ENCODE results near the gene ZNF197. TPM values are rescaled to one million over a fixed set of nuclear protein-coding genes. Genes with fewer than 3 reads are reported as not detected.
A peak's percentile ranks its signal among the peaks of the same experiment; 100 is the strongest.

The ZNF197 gene
- total RNA-seq, 1 experiment from 2014 or later, result 17.5 TPM

DNA sequence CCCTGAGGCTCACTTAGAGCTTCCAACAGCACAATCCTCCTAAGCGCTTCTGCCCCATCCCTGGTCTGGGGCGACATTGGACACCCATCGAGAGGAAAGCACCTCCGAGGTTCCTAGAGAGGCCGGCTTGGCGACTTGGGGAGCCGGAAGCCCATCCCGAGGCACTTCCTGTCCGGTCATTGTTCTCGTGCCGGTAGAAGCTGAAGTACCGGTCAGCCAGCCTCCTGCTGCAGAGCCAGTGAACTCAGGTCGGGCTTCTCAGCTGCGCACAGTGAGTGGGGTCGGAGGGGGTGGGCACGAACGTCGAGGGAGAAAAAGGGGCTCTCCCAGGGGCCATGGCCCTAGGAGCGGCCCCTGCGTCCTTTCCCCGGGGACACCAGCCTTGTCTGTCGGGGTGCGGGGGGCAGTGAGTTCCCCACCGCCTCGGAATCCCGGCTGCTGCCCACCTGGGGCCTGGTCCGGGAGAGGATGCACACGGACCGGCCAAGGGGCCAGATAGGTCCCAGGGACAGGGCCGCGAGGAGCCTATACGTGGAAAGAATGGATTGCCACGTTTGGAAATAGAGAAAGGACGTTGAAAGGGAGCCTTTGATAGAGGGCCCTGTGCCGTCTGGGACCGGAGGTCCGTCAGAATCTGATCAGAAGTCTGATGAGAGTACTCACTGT, 23.9 kb downstream of the ZNF197 start, which contains the start of gene ZNF35:
ZNF35 (plus strand) TSS at position 169 of the 666 bp plus-strand sequence. CDS start 2,336 bp downstream, outside the sequence.
- H3K18ac ChIP-seq (ENCODE audit: insufficient read length, low read depth, low read length), result peak within 1 kb of the TSS; percentile 59
- DNase-seq, result peak; percentile 92
- peak within 1 kb of the TSS; percentile 84 for H3K9ac ChIP-seq (ENCODE audit: extremely low read depth, insufficient read length, low read length)
- peak within 1 kb of the TSS; percentile 89 to 97 (median 97); a peak in 5 of 7 replicates for H3K27ac Mint-ChIP-seq
- H3K27me3 Mint-ChIP-seq (ENCODE audit: low read depth), result no peaks in the 10 kb centered on the region
- H4K91ac ChIP-seq (ENCODE audit: insufficient read length, low read depth, low read length), result no peak within 1 kb of the TSS
- H3K4me3 Mint-ChIP-seq, result peak within 1 kb of the TSS; percentile 92 to 96
- no peak within 1 kb of the TSS for H3T11ph ChIP-seq (ENCODE audit: low read length)
- no peaks in the 10 kb centered on the region for H4K20me1 ChIP-seq (ENCODE audit: control insufficient read depth, insufficient read depth, insufficient read length)
- peaks cover 2% of the 10 kb centered on the region; the same call in 1 of the 2 replicates for H3K79me2 ChIP-seq (ENCODE audit: insufficient read depth, low read length)
- no CpG with 5 or more reads among the region's 37 CpGs for WGBS (ENCODE audit: extremely low coverage, insufficient read length, low lambda C conversion rate)
- H2BK5ac ChIP-seq (ENCODE audit: insufficient read length, low read length), result no peak within 1 kb of the TSS
- TF ChIP-seq, protein P1, sequence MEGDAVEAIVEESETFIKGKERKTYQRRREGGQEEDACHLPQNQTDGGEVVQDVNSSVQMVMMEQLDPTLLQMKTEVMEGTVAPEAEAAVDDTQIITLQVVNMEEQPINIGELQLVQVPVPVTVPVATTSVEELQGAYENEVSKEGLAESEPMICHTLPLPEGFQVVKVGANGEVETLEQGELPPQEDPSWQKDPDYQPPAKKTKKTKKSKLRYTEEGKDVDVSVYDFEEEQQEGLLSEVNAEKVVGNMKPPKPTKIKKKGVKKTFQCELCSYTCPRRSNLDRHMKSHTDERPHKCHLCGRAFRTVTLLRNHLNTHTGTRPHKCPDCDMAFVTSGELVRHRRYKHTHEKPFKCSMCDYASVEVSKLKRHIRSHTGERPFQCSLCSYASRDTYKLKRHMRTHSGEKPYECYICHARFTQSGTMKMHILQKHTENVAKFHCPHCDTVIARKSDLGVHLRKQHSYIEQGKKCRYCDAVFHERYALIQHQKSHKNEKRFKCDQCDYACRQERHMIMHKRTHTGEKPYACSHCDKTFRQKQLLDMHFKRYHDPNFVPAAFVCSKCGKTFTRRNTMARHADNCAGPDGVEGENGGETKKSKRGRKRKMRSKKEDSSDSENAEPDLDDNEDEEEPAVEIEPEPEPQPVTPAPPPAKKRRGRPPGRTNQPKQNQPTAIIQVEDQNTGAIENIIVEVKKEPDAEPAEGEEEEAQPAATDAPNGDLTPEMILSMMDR (conservative IDR thresholded peaks at IDR 0.05), result no peak
- H4K8ac ChIP-seq (replicated peaks; ENCODE audit: insufficient read length, low read depth, low read length), result no peak within 1 kb of the TSS
- H3K27me3 ChIP-seq (ENCODE audit: insufficient read depth, low read length), result no peaks in the 10 kb centered on the region
- no peak within 1 kb of the TSS for H3K27ac ChIP-seq (ENCODE audit: insufficient read length, low read depth, low read length)
- no peak within 1 kb of the TSS for H2BK12ac ChIP-seq (ENCODE audit: insufficient read length, low read depth, low read length)
- H2AK5ac ChIP-seq (ENCODE audit: insufficient read length, low read length), result no peak within 1 kb of the TSS
- H3K23me2 ChIP-seq (ENCODE audit: insufficient read length, low read depth, low read length, poor library complexity, severe bottlenecking), result no peaks in the 10 kb centered on the region
- H3K9me3 Mint-ChIP-seq, result peaks cover 3 to 8% of the 10 kb centered on the region in 2 experiments
- H2BK120ac ChIP-seq (ENCODE audit: low read depth, low read length, poor library complexity, severe bottlenecking), result no peak within 1 kb of the TSS
- no peak within 1 kb of the TSS for H2BK15ac ChIP-seq (ENCODE audit: low read depth, low read length)
- H2BK20ac ChIP-seq (ENCODE audit: low read depth, low read length, poor library complexity, severe bottlenecking), result no peak within 1 kb of the TSS
- H3K4me2 ChIP-seq (ENCODE audit: insufficient read depth, insufficient read length, low read length), result peak within 1 kb of the TSS; percentile 85
- H3K79me1 ChIP-seq (ENCODE audit: insufficient read depth, low read depth, low read length, poor library complexity, severe bottlenecking), result no peaks in the 10 kb centered on the region
- H3K36me3 Mint-ChIP-seq (ENCODE audit: insufficient read depth in 1 of 3, low read depth in 3 of 3), result peaks cover 29 to 38% (median 33%) of the 10 kb centered on the region in 3 experiments
- H4K5ac ChIP-seq (ENCODE audit: insufficient read length, low read depth, low read length), result no peak within 1 kb of the TSS
- no peak within 1 kb of the TSS for H3K56ac ChIP-seq (ENCODE audit: insufficient read length, low read depth, low read length)
- peaks cover 8% of the 10 kb centered on the region in 2 experiments for H3K4me1 Mint-ChIP-seq
- peak within 1 kb of the TSS; percentile 66 for H3K14ac ChIP-seq (ENCODE audit: insufficient read depth, low read length)
- H3K4ac ChIP-seq (ENCODE audit: low read depth, low read length), result no peak within 1 kb of the TSS
- H2AFZ ChIP-seq (ENCODE audit: low read length), result no peak within 1 kb of the TSS
- no peaks in the 10 kb centered on the region for H3K4me1 ChIP-seq (ENCODE audit: insufficient read depth, low read length)
- peaks cover 4% of the 10 kb centered on the region for H3K9me3 ChIP-seq (ENCODE audit: control insufficient read depth, low read depth, low read length)
- no peak within 1 kb of the TSS for H3K23ac ChIP-seq (ENCODE audit: insufficient read length, low read depth, low read length)

Data from H9 (cell line).